HL-60 (cell line): Measurements from ENCODE around the gene RARS2.

Source experiments
- DNase-seq, 2 experiments: peaks; one replicate each; pipeline ENCODE4 v3.0.0-alpha.2; 2010 to 2020; ENCODE audit warnings: low read depth in 1 of 2, low spot score in 1 of 2
- H3K27ac ChIP-seq: fragments of 250-450 bp; sonication (Bioruptor Pico); replicated peaks from 2 replicates; pipeline ENCODE4 v1.5.1; 2020; ENCODE audit warnings: mild to moderate bottlenecking, moderate library complexity
- H3K27me3 ChIP-seq: fragments of 250-450 bp; sonication (Bioruptor Pico); 2 replicates; pipeline ENCODE4 v1.5.1; 2021; ENCODE audit warnings: mild to moderate bottlenecking, moderate library complexity; ENCODE audit not compliant: insufficient read depth, poor library complexity, severe bottlenecking
- H3K4me3 ChIP-seq: replicated peaks from 2 replicates; pipeline ENCODE4 v1.5.1; 2011; ENCODE audit warnings: mild to moderate bottlenecking, control low read depth, low read length; ENCODE audit not compliant: insufficient read depth
- CTCF ChIP-seq: IDR thresholded peaks from one replicate; pipeline ENCODE4 v1.5.1; 2011; ENCODE audit warnings: low read length, control low read depth, inconsistent platforms; ENCODE audit not compliant: insufficient read depth
- GABPA ChIP-seq: IDR thresholded peaks from 2 replicates; pipeline ENCODE4 v1.6.1; 2012; ENCODE audit warnings: low read depth
- POLR2AphosphoS5 ChIP-seq: IDR thresholded peaks from 2 replicates; pipeline ENCODE4 v1.6.1; 2012; ENCODE audit warnings: low read depth
- REST ChIP-seq: IDR thresholded peaks from 2 replicates; pipeline ENCODE4 v1.6.1; 2012; ENCODE audit warnings: low read depth; ENCODE audit not compliant: insufficient replicate concordance
- SPI1 ChIP-seq: IDR thresholded peaks from 2 replicates; pipeline ENCODE4 v1.6.1; 2012; ENCODE audit warnings: low read depth, mild to moderate bottlenecking, borderline replicate concordance

The RARS2 gene

GRCh38 chr6:87558446-87558845 lies 31.3 kb downstream of the RARS2 start:
- DNase-seq = no peak
- H3K27ac ChIP-seq = no peak overlapping the region
- H3K27me3 ChIP-seq = no peaks in the 10 kb centered on the region
- H3K4me3 ChIP-seq = no peak overlapping the region
- TF ChIP-seq CTCF = no peak
- TF ChIP-seq POLR2AphosphoS5 = no peak
- no peak for TF ChIP-seq GABPA
- TF ChIP-seq REST = no peak
- TF ChIP-seq SPI1 = no peak

DNA sequence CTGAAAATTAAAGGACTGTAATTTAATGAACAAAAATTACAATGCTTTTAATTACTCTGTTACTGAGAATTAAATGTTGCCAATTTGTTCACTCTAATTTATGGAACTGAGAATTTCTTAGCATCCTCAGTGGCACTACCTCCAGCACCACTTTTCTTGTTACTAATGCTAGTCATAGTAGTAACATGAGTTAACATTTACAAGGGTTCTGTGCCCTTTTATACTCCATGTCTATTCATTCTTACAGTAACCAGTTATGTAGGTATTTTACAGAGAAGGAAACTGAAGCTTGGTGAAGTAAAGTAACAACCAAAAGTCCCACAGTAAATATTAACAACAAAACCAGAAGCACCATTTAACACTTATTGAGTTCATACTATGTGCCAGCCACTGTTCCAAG lies 34.3 kb downstream of the RARS2 start:
- Histone ChIP-seq H3K27me3 (no peaks in the 10 kb centered on the region), H3K27ac (no peak overlapping the region), H3K4me3 (no peak overlapping the region)
- no peak for TF ChIP-seq CTCF
- TF ChIP-seq SPI1 = no peak
- no peak for TF ChIP-seq REST
- no peak for TF ChIP-seq GABPA
- no peak for TF ChIP-seq POLR2AphosphoS5
- no peak for DNase-seq

- H3K27ac ChIP-seq = no peak overlapping the region
- DNase-seq = no peak
- H3K4me3 ChIP-seq = no peak overlapping the region
- TF ChIP-seq CTCF (no peak), REST (no peak), POLR2AphosphoS5 (no peak), GABPA (no peak), SPI1 (no peak)
- H3K27me3 ChIP-seq = no peaks in the 10 kb centered on the region
Measured at GRCh38 chr6:87553159-87553765, 36.5 kb downstream of the RARS2 start.
